ENCODE measurements around the gene NET1.
"Not testable (repeated sequence)": the region's sequence is repeated elsewhere in the genome, so short reads cannot be mapped to it uniquely, and the experiment has no call there.

Gene NET1, protein sequence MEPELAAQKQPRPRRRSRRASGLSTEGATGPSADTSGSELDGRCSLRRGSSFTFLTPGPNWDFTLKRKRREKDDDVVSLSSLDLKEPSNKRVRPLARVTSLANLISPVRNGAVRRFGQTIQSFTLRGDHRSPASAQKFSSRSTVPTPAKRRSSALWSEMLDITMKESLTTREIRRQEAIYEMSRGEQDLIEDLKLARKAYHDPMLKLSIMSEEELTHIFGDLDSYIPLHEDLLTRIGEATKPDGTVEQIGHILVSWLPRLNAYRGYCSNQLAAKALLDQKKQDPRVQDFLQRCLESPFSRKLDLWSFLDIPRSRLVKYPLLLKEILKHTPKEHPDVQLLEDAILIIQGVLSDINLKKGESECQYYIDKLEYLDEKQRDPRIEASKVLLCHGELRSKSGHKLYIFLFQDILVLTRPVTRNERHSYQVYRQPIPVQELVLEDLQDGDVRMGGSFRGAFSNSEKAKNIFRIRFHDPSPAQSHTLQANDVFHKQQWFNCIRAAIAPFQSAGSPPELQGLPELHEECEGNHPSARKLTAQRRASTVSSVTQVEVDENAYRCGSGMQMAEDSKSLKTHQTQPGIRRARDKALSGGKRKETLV

DNA sequence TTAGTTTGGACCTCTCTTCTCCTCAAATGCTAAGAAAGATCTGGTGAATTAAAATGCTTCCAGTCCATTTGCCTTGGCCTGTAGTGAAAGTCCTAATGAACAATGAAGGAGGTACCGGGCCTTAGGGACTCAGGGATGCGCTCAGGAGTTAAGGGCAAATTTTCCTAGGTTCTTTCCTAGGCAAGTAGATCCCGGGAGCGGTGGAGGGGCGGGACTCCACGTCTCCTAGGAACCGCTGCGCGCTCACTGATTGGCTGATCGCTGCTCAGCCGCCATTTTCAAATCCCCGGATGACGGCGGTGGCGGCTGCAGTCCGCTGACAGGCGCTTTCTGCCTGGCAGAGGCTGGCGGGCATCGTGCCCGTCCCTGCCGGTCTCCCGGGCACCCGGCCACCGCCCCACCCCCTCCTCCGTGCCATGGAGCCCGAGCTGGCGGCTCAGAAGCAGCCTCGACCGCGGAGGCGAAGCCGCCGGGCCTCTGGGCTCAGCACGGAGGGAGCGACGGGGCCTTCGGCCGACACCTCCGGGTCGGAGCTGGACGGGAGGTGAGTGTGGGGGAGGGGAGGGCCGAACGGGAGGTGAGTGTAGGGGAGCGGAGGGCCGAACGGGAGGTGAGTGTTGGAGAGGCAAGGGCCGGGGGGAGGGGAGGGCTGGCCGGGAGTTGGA is at the start of gene NET1:
TSS of gene NET1 (plus strand) at position 281 of the 665 bp plus-strand sequence. CDS start at position 417, 136 bp downstream.
- DNase-seq, result peak; percentile 89 to 93
- TF ChIP-seq GATA1 (IDR thresholded peaks at IDR 0.05; ENCODE audit: low read depth, low read length) (no peak), POLR2A (IDR thresholded peaks at IDR 0.05; ENCODE audit: low read length) (peak; percentile 60)

GRCh38 chr10:5362873-5363272 is 49.5 kb upstream of the NET1 start:
- TF ChIP-seq POLR2A (IDR thresholded peaks at IDR 0.05; ENCODE audit: low read length) (no peak), GATA1 (IDR thresholded peaks at IDR 0.05; ENCODE audit: low read depth, low read length) (no peak)
- DNase-seq, result no peak

DNA sequence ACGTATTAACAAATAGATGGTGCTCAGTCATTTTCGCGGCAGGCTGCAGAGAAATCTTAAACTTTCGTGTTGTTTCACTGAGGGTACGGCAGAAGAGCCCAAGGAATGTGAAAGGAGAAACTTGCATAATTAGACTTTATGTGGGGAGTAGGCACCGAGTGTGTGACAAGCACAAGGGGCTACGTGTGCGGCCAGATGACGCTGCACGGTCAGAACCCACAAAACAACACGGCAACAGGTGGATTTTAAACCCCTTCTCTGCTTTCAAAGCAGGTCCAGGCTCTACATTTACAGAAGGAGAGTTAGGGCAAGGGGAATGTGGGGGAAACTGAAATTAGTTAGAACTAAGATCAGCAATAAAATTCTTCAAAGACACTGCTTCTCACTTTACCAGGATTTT is 48.0 kb upstream of the NET1 start:
- no peak for DNase-seq
- TF ChIP-seq POLR2A (IDR thresholded peaks at IDR 0.05; ENCODE audit: low read length) (no peak), GATA1 (IDR thresholded peaks at IDR 0.05; ENCODE audit: low read depth, low read length) (no peak)

DNA sequence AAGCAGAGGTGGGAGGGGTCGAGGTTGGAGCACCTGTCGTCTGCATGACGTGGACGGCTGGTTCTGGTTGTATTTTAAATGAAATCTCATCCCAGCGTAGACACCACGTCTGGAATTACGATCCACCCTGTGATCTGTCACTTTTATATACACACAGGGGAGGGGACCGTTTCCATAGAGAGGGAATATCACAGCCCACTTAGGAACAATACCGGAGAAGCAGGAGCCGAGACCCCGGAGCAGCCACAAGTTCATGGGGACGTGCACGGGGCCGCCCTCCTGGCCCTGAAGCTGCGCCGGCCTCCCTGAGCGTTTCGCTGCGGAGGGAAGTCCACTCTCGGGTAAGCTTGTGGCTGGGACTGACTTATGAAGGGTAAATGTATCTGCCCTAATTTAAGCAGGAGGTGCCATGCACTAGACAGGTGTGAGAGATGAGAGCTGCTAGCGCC is 47.4 kb upstream of the NET1 start, which contains the start of gene UCN3:
TSS of gene UCN3 (plus strand) at position 77 of the 449 bp plus-strand sequence. CDS start 8,755 bp downstream, outside the sequence.
- TF ChIP-seq GATA1 (IDR thresholded peaks at IDR 0.05; ENCODE audit: low read depth, low read length), result no peak
- TF ChIP-seq POLR2A (IDR thresholded peaks at IDR 0.05; ENCODE audit: low read length), result no peak
- DNase-seq, result no peak

- no peak for TF ChIP-seq GATA1 (IDR thresholded peaks at IDR 0.05; ENCODE audit: low read depth, low read length)
- TF ChIP-seq POLR2A (IDR thresholded peaks at IDR 0.05; ENCODE audit: low read length), result no peak
- no peak for DNase-seq
Measured at GRCh38 chr10:5365928-5366327, 46.4 kb upstream of the NET1 start.

GRCh38 chr10:5369362-5370158 is 42.8 kb upstream of the NET1 start:
- DNase-seq, result no peak
- TF ChIP-seq POLR2A (IDR thresholded peaks at IDR 0.05; ENCODE audit: low read length), result no peak
- TF ChIP-seq GATA1 (IDR thresholded peaks at IDR 0.05; ENCODE audit: low read depth, low read length), result no peak

DNA sequence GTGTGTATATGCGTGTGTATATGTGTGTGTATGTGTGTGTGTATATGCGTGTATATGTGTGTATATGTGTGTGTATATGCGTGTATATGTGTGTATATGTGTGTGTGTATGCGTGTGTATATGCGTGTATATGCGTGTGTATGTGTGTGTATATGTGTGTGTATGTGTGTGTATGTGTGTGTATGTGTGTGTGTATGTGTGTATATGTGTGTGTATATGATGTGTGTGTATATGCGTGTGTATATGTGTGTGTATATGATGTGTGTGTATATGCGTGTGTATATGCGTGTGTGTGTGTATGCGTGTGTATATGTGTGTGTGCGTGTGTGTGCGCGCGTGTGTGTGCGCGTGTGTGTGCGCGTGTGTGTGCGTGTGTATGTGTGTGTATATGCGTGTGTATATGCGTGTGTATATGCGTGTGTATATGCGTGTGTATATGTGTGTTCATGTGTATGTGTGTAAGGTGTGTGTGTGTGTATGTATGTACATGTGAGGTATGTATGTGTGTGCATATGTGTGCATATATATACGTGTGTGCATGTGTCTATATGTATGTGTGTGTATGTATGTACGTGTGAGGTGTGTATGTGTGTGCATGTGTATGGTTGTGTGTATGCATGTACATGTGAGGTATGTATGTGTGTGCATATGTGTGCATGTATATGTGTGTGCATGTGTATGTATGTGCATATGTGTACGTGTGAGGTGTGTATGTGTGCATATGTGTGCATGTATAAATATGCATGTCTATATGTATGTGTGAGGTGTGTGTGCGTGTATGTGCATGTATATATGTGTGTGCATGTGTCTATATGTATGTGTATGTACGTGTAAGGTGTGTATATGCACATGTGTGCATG is 41.6 kb upstream of the NET1 start:
- TF ChIP-seq GATA1 (IDR thresholded peaks at IDR 0.05; ENCODE audit: low read depth, low read length), result no peak
- TF ChIP-seq POLR2A (IDR thresholded peaks at IDR 0.05; ENCODE audit: low read length), result no peak
- peak in 1 of 2 experiments; percentile 5 for DNase-seq

- TF ChIP-seq POLR2A (IDR thresholded peaks at IDR 0.05; ENCODE audit: low read length) (no peak), GATA1 (IDR thresholded peaks at IDR 0.05; ENCODE audit: low read depth, low read length) (no peak)
- no peak for DNase-seq
Measured at GRCh38 chr10:5373307-5373706, 39.0 kb upstream of the NET1 start.

DNA sequence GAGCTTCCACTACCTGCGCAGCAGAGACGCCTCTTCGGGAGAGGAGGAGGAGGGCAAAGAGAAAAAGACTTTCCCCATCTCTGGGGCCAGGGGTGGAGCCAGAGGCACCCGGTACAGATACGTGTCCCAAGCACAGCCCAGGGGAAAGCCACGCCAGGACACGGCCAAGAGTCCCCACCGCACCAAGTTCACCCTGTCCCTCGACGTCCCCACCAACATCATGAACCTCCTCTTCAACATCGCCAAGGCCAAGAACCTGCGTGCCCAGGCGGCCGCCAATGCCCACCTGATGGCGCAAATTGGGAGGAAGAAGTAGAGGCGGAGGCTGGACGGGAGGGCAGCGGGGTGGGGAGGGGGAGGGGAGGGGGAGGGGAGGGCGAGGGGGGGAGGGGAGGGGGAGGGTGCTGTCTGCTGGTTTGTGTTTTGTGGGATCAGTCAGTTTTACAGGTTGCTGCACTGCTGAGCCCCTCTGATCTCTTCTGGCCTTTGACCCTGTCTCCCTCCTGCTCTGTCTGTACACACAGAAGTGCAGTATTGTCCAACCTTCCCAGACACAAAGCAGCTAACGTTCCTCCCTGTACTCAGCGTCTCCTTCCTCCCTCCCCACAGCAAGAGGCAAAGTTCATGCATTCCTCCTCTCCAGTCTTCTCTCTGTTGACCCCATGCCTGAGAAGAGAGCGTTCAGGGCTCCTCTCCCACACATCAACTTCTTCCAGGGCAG is 38.3 kb upstream of the NET1 start:
- no peak for DNase-seq
- TF ChIP-seq POLR2A (IDR thresholded peaks at IDR 0.05; ENCODE audit: low read length), result no peak
- TF ChIP-seq GATA1 (IDR thresholded peaks at IDR 0.05; ENCODE audit: low read depth, low read length), result no peak

GRCh38 chr10:5376450-5376849 is 35.9 kb upstream of the NET1 start:
- TF ChIP-seq POLR2A (IDR thresholded peaks at IDR 0.05; ENCODE audit: low read length), result no peak
- no peak for TF ChIP-seq GATA1 (IDR thresholded peaks at IDR 0.05; ENCODE audit: low read depth, low read length)
- DNase-seq, result no peak

GRCh38 chr10:5379202-5379601 is 33.2 kb upstream of the NET1 start:
- not testable (repeated sequence) for DNase-seq

GRCh38 chr10:5380395-5380794 is 32.0 kb upstream of the NET1 start:
- not testable (repeated sequence) for DNase-seq
